ENCODE measurements around the gene SUB1.

- TF ChIP-seq POLR2AphosphoS5 (IDR thresholded peaks at IDR 0.05; ENCODE audit: low read depth, low read length) (no peak), CTCF (IDR thresholded peaks at IDR 0.05) (no peak), REST (IDR thresholded peaks at IDR 0.05; ENCODE audit: insufficient read depth in 1 of 2, low read depth in 2 of 2, low read length in 1 of 2) (no peak), SIN3A (IDR thresholded peaks at IDR 0.05; ENCODE audit: borderline replicate concordance, insufficient read depth, low read depth, low read length) (no peak), TCF7L2 (IDR thresholded peaks at IDR 0.05; ENCODE audit: low read depth, low read length) (no peak)
These were observed 4.1 kb downstream of the SUB1 start for GRCh38 chr5:32589416-32589815.
